AG04449 (cell line): Measurements from ENCODE around the gene PGRMC2.

ENCODE experiments used
- CTCF ChIA-PET: fragments of 350-600 bp; formaldehyde crosslinking; extraction: SDS; loops from one replicate; lab custom pipeline; 2021; ENCODE audit warnings: antibody characterized with exemption; lab: Yijun Ruan, JAX
- POLR2A ChIA-PET: fragments of 400-600, 350-600 bp; formaldehyde crosslinking; extraction: SDS; loops from one replicate; lab custom pipeline; 2020; ENCODE audit warnings: antibody characterized with exemption, inconsistent platforms; lab: Yijun Ruan, JAX
- DNase-seq: peaks from one replicate; pipeline ENCODE4 v3.0.0-alpha.2; 2010; ENCODE audit warnings: low read depth, low spot score
- H3K4me3 ChIP-seq: 2 replicates; pipeline ENCODE4 v1.5.1; 2011; ENCODE audit warnings: low read depth, mild to moderate bottlenecking, control low read depth, low read length
- TF ChIP-seq, protein P1 (sequence below): IDR thresholded peaks from one replicate; pipeline ENCODE4 v1.5.1; 2011; ENCODE audit warnings: mild to moderate bottlenecking, moderate library complexity, low read length, control low read depth, inconsistent platforms; ENCODE audit not compliant: insufficient read depth; ENCODE audit errors: missing control alignments

The PGRMC2 gene, protein sequence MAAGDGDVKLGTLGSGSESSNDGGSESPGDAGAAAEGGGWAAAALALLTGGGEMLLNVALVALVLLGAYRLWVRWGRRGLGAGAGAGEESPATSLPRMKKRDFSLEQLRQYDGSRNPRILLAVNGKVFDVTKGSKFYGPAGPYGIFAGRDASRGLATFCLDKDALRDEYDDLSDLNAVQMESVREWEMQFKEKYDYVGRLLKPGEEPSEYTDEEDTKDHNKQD

DNA sequence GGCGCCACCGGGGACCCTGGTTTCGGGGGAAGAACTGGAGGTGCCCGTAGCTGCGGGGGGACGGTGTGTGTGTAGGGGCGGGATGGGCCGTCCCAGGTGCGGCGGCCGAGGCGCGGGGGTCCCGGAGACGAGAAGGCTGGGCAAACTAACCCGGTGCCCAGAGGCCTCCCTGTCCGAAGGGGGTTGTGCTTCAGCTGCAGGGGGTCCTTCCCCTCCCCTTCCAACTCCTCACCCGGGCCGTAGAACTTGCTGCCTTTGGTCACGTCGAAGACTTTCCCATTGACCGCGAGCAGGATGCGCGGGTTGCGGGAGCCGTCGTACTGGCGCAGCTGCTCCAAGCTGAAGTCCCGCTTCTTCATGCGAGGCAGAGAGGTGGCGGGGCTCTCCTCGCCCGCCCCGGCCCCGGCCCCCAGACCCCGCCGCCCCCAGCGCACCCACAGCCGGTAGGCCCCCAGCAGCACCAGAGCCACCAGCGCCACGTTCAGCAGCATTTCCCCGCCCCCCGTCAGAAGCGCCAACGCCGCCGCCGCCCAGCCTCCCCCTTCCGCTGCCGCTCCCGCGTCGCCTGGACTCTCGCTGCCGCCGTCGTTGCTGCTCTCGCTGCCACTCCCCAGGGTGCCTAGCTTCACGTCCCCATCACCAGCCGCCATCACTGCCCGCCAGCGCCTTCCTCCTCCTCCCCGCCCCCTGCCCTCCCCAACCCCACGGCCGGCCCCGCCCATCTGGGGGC, at the start of gene PGRMC2:
Gene PGRMC2, minus strand, starts transcription at position 673 of the 730 bp plus-strand sequence. Its CDS starts 23 bp downstream, at position 650.
- TF ChIP-seq, protein P1, sequence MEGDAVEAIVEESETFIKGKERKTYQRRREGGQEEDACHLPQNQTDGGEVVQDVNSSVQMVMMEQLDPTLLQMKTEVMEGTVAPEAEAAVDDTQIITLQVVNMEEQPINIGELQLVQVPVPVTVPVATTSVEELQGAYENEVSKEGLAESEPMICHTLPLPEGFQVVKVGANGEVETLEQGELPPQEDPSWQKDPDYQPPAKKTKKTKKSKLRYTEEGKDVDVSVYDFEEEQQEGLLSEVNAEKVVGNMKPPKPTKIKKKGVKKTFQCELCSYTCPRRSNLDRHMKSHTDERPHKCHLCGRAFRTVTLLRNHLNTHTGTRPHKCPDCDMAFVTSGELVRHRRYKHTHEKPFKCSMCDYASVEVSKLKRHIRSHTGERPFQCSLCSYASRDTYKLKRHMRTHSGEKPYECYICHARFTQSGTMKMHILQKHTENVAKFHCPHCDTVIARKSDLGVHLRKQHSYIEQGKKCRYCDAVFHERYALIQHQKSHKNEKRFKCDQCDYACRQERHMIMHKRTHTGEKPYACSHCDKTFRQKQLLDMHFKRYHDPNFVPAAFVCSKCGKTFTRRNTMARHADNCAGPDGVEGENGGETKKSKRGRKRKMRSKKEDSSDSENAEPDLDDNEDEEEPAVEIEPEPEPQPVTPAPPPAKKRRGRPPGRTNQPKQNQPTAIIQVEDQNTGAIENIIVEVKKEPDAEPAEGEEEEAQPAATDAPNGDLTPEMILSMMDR = no peak
- peak within 1 kb of the TSS; percentile 79 for H3K4me3 ChIP-seq
- DNase-seq = no peak
- CTCF ChIA-PET = interaction anchor here (0.9 to 1.7 kb wide), 6 partner anchors 9 to 230 kb away, joined by 3 to 6 read pairs (median 4); no protein-coding TSS in a partner anchor
- POLR2A ChIA-PET = interaction anchor here (0.7 to 2.0 kb wide), 10 partner anchors 12 to 524 kb away, joined by 3 to 7 read pairs (median 5); partner anchors contain the start of gene LARP1B

DNA sequence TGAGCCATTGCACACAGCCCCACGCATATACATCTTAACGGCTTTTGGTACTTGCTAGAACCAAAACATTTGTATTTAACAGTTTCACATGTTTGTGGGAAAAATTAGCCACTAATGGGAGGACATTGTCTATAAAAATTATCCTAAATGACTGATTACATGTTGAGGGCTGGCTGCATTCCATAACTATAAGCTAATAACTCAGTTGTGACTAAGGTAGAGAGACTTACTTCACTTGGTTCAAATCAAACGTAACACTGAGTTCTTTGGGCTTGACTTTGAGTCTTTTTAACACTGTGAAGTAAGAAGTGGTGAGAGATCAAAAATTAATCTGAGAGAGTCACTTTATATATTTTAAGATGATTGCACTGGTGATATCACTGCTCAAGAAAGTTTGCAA, 47.9 kb upstream of the PGRMC2 start:
- POLR2A ChIA-PET = no interaction called here
- DNase-seq = no peak
- H3K4me3 ChIP-seq = no peak overlapping the region
- CTCF ChIA-PET = no interaction called here
- TF ChIP-seq, protein P1 = no peak

DNA sequence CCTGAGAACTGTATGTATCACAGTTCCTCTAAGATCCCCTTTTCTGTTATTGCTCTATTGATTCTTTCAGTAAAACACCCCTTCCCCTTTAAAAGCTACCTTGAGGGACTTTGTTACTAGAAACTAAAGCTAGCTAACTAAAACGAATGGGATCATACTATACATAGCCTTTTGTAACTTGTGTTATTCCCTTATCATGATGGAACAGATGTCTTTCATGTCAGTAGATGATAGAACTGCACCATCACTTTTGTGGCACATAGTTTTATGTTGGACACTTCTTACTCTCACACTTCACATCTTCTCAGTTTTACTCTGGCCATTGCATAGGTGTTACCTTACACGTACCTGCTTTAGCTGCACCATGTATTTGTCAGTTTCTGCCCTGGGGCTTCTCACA, 46.6 kb upstream of the PGRMC2 start:
- CTCF ChIA-PET = interaction anchor here (1.0 kb wide), 1 partner anchor 9 kb away, joined by 3 read pairs; no protein-coding TSS in a partner anchor
- TF ChIP-seq, protein P1 = no peak
- POLR2A ChIA-PET = interaction anchor here (0.6 kb wide), 1 partner anchor 67 kb away, joined by 3 read pairs; no protein-coding TSS in a partner anchor
- no peak for DNase-seq
- H3K4me3 ChIP-seq = no peak overlapping the region

DNA sequence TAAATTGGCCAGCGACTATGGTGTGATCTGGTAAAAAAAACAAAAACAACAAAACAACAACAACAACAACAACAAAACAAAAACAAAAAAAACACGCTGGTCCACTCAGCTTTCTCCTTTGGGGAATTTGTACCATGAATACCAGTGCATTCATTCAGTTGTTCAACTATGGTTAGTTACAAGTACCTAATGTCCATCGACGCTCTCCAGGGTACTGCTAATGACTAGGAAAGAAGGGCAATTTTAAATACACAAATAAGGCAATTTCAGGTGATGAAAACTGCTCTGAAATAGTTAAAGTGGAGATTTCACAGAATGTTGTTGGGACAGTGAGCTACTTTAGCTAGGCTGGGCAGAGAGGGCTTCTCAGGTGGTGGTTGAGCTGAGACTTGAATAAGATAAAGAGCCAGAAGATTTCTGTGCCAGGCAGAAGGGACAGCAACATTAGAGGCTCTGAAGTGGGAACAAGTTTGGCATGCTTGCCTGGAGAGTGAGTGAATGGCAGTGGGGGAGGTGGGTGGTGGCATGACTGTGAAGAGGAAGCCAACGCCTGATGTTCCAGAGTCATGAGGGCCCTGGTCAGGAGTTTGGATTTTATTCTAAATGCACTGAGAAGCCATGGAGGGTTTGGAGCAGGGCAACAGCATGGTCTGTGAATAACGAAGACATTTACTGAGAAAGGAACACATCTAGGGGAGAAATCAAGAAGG, 45.9 kb upstream of the PGRMC2 start:
- ChIA-PET POLR2A (no interaction called here), CTCF (no interaction called here)
- no peak for DNase-seq
- H3K4me3 ChIP-seq = no peak overlapping the region
- TF ChIP-seq, protein P1 = no peak

DNA sequence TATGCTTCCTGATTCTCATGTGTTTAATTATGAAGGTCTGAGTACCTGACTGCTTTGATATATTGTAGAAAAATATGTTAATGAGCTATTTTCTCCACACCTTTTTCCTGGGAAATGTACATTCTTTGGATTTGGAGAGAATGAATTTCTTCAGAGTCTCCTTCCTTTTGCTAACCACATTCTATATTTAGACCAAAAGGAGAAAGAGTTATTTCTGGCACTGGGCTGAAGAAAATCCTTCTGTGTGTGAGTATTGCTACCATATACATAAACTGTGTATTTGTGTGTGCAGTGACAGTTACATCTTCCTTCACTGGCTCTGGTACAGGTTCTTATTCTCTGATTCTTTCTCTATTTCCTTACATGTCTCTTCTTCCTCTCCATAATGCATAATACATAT, 44.5 kb upstream of the PGRMC2 start:
- POLR2A ChIA-PET = interaction anchor here (1.0 kb wide), 1 partner anchor 26 kb away, joined by 3 read pairs; no protein-coding TSS in a partner anchor
- CTCF ChIA-PET = interaction anchor here (1.4 to 2.5 kb wide), 2 partner anchors 10 to 47 kb away, joined by 3 to 8 read pairs; no protein-coding TSS in a partner anchor
- TF ChIP-seq, protein P1 = no peak
- DNase-seq = no peak
- H3K4me3 ChIP-seq = no peak overlapping the region

DNA sequence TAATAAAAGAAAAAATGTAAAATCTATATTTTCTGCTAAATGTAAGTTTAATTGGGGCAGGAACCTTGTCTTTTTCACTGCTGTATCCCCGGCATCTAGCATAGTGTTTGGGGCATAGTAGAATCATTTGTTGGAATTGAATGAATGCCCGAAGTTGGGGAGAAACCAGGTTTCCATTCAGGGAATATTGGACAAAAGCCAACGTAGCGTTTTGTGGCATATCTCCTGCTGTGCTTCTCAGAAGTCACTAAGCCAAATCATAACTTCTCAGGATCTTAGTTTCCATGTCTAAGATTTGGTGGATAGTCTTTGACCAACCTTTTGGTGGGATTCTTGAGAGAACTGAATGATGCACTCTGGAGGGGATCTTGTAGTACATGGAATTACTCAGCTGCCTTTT, 42.0 kb upstream of the PGRMC2 start:
- CTCF ChIA-PET = no interaction called here
- DNase-seq = no peak
- TF ChIP-seq, protein P1 = no peak
- no peak overlapping the region for H3K4me3 ChIP-seq
- POLR2A ChIA-PET = no interaction called here
